Measurements from ENCODE around the gene BGN.

BGN gene

DNA sequence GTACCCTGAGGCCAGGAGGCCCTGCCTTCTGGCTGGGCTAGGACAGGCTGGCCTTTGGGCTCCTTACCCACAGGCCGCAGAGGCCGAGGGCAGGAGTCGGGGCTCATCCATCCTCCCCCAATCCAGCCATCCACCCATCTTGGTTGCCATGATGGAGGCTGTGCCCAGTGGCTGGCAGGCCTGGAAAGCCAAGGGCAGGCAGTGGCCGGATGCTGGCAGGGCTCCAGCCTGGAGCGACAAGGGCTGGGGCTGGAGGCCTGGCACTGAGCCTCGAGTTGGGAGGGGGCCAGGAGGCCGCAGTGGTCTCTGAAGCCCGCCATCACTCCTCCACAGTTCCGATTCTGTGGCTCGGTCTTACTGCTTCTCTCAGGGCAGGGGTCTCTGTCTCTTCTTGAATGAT lies 8.6 kb upstream of the BGN start:
- DNase-seq, result no peak

DNA sequence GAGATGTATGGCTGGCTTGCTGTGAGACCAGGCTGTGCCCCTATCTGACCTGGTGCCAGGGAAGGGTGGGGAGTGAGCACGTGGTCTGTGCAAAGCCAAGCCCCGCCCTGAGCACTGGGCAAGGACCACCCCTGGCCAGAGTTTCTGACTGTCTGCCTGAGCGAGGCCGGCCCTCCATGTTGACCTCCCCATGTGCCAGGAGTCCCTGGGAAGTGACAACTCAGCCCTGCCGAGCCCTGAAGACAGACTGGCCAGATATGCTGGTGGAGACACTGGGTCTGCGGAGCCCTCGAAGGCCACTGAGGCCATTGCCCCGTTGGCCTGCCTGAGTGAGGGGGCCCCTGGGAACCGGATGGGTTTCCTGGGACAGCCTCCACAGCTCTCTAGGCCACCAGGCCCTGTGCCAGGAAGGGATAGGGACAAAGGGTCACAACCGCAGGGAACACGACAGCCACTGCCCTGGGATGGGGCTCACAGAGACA lies 7.1 kb upstream of the BGN start:
- no peak for DNase-seq

DNA sequence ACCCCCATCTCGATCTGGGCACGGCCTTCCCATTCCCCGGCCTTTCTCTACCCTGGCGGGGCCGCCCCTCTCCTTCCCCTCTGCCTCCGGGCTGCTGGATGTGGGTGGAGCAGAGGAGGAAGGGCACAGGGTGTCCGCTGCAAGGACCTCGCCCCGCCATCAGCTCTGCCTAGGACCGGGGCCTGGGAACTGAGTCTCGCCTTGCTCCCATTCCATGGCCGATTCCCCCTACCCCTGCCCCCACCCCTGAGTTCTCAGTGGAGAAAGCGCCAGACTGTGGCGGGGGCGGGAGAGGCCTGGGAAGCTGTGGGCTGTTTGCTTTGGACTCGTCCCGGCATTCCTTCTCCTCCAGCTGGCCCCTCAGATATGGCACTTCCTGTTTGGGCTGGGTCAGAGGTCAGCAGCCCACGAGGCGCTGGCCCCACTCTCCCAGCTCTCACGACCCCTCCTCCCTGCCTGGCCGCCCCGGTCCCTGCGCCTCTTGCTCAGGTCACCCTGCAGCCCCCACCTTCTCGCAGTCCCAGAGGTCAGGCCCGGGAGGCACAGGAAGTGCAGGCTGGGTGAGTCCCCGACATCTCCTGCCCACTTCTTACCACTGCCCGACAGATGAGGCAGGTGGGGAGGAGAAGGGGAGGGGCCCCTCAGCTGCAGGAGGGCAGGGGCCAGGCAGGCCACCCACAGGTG lies 6.4 kb upstream of the BGN start:
- DNase-seq, result no peak

DNA sequence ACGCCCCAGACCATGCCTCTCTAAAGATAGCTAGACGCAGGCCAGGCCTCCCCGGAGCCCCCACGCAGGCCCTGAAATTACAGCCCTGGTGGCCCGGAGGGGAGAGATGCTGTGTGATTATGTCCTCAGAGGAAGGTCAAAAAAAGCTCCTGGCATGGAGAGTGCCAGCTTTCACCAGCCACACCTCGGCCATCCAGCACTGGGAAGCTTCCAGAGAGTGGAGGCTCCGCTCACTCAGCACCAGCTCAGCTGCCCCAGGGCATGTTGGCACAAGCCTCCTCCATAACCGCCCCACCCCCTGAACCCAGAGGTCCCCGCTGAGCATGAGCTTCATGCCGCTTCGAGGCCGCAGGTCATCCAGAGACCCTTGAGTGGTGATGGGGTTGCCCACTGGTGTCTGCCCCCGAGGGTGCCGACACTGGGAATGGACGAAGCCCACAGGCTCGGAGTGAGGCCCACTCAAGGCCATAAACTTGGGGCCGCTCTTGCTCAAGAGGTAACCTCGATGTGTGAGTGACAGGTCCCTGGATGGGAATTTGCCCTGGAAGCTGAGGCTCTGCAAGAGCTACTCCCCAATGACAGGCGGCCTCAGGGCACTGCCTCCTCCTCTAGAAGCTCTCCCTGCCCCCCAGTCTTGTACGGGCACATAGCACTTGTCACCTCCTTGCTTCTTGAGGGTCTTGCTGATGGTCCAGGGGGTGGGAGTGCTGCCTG lies 4.4 kb upstream of the BGN start:
- no peak for DNase-seq

DNA sequence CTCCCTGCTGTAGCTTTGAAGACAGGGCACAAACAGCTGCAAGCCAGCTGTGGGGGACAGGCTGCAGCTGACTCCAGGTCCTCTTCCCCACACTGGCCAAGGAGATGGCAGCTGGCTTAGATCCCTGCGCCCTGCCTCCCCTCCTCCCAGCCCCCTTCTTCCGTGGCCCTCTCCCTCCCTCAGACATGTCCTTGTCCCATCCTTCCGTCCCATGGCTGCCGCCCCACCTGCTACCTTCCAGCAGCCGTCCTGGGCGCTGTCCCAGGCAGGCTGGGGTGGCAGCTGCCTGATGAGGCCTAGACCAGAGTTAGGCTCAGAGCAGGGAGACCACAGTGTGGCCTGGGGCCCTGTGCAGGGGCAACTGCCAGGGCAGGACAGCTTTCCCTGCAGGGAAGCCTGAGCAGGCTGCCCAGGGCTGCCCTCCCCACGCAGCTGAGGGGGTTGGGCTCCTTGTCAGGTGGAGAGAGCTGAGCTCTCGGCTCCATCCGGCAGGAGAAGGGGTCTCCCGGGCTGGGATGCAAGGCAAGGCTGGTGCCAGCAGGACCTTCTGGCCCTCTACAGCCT lies 3.3 kb upstream of the BGN start:
- DNase-seq, result no peak

DNA sequence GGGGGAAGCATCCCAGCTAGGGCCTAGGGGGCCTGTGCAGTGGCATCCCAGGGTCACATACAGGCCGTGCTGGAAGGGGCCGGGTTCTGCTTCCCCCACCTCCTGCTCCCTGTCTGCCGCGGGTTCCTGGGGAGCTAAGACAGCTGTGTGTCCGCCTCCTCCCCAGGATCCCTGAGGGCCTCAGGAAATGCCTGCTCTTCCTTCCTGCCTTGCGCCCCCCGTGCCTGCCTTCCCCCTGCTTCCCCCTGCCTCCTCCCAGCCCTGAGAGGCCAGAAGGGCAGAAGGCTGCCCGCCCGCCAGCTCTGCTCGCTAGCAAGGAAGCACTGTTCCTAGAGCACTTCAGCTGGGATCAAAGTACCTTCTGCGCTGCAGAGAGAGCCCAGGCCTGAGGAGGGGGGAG lies 2.9 kb upstream of the BGN start:
- no peak for DNase-seq

DNA sequence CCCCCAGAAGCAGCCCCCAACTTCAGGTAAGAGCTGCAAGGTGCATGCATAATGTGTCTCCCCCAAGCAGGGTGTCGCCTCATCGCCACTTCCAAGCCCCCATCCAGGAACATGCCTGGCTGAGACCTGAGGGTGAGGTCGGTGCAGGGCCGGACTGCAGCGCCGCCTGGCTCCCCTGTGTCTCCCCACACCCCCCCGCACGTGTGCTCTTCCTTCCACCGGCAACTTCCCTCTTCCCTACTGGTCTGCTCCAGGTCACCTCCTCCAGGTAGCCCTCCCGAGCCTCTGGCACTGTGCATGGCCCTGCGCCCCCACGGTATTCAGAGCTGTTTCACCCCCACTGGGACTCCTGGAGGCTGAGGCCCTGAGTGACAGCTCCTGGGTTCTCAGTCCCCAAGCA lies 2.2 kb upstream of the BGN start:
- DNase-seq, result no peak

DNA sequence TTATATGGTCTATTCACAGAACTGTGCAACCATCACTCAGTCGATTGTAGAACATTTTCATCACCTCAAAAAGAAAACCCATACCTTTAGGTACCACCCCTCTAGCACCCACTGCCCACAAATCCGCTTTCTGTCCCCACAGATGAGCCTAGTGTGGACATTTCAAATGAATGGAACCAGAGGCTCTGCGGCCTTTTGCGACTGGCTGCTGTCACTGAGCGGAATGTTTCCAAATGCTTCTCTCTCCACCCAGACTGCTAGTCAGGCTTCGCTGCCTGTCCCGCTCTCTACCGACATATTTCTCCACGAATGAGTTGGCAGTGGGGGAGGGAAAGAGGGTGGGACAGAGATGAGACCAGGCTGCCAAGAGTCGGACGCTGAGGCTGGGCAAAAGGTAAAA lies 1.7 kb upstream of the BGN start:
- DNase-seq, result no peak

DNA sequence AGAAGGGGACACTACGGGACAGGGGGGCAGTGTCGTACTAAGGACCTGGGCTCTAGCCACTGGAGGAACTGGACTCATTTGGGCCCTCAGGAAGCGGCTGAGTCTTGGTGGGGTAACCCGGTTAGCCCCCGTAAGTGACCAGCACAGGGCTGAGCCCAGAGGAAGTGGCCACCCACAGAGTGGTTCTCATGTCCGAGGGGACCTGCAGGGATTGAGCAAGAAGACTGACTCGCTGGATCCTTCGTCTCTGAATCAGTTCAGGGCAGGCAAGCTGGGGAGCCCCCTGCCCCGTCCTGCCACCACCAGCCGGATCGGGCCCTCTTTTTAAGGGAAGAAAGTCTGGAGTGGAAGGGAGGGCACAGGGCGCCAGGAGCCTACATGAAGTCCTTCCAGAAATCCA lies 719 bp upstream of the BGN start:
- no peak for DNase-seq

DNA sequence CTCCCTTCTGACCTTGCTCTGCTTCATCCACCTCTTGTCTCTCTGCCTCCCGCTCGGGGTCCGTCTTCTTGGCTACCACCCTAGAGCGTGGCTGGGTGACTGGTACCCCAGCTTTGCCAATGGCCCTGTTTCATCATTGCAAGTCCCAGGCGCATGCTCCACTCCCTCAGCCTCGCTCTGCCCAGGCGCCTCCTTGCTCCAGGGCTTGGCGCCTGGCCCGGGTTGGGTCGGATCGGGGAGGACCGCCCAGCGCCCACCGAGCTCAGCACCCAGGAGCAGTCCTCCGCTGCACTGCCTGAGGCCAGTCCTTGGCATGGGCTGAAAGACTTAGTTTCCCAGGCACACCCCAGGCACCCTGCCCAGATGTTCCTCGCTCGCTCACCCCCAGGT lies 577 bp downstream of the BGN start:
- no peak for DNase-seq

DNA sequence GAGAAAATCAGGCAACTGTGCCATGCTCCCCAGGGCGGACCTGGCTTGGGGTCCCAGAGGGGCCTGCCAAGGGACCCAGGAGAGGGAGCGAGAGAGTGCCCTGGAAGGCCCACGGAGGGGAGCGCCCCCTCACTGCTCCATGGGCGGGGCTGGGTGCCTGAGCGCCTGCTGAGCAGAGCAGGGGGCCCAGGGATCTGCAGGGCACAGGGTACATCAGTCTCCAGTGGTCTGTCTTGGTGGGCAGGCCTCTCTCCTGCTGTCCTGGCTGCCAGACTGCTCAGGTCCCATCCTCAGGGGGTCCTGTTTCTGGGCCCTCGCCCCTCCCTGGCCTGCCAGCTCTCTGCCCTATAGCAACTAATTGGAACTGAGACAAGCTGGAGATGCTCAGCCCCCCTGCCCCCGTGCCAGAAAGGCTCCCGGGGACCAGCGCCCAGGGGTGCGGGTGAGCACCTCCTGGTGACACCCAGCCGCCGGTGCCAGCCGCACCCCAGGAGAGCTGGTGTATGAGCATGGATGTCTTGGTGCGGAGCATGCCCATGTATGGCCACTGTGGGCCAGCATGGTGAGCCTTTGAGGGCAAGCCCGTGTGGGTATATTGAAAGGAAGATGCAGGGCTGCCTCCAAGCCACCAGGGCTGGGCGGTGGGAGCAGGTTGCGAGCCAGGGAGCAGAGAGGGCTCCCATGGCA lies 1.3 kb downstream of the BGN start:
- no peak for DNase-seq

DNA sequence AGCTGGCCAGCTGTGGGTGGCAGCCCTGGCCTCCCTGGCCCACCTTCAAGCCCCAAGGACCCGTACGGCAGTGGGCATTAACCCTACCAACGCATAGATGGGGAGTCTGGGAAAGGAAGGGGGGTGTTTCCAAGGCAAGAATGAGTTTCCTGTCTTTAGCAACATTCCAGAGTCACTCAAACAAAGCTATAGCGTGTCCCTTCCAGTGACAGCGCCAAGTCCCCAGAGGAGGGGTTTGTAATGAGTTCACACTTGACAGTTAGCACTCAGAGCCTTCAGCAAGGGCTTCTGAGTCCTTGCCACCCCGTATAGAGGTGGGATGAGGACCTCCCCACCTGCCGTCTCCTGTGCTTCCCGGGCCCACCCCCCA lies 1.8 kb downstream of the BGN start:
- no peak for DNase-seq

DNA sequence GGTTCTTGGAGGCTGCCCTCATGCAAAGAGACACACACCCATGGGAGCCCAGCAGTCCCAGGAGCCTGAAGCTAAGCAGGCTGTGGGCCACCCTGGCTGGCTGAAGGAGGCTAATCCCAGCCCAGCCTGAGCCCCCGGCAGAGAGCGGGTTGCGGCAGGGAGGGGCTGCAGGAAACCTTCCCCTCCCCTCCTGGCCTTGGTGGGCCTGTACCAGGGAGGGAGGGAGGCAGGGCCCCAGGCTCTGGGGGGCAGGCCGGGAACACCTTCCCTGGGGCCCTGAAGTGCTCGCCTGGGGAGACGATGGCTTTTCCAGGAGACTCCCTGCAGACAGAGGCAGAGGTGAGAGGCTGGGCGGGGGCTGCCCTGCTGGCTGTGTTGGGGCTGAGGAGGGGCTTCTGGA lies 3.7 kb downstream of the BGN start:
- no peak for DNase-seq

DNA sequence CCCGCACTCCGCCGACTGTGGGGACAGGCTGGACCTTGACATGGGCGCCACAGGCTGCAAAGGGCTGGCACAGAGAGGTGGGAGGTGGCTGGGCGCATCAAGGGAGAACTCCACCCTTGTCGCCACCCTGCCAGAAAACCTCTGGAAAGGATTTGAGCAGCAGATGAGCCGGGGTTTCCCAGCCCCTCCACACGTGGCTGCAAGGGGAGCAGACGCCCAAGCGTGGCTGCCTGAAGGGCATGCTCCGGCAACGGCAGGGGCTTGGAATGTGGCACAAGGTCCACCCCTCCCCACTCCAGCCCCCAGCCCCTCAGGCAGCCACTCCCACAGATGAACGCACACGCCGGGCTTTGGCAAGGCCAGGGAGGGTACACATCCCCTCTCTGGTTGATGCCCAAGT lies 4.6 kb downstream of the BGN start:
- no peak for DNase-seq

DNA sequence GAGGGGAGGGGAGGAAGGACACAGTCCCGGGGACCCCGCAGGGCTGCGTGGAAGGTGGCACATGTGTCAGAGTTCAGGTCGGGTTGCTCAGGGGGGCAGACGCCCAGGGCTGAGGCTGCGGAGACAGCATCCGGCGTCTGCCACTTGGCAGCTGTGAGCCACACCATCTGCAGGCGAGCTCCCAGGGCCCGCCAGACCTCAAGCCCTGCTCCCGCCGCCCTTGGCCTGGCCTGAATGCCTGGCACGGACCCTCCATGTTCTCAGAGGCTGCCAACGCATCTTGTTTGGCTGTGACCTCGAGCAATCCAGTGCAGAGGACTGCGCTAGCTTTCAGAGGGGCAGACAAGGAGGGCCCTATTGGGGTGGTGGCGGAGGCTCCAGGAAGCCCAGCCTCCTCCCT lies 5.1 kb downstream of the BGN start:
- no peak for DNase-seq

DNA sequence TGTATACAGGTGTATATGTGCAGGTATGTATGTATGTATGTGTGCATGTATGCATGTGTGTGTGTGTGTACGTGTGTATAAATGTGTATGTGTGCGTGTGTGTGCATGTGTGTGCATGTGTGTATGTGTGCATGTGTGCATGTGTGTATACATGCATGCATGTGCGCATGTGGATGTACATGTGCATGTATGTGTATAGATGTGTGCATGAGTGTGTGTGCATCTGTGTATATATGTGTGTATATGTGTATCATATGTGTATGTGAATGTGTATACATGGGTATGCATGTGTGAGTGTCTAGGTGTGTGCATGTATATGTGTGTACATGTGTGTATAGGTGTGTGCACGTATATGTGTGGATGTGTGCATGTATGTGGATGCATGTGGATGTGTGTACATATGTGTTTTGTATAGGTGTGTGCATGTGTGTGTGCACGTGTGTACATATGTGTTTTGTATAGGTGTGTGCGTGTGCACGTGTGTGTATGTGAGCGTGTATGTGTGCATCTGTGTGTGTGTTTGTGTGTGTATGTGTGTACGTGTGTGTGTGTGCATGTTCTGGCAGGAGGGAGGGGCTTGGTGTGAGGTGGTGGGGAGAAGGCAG lies 6.0 kb downstream of the BGN start:
- DNase-seq, result no peak

DNA sequence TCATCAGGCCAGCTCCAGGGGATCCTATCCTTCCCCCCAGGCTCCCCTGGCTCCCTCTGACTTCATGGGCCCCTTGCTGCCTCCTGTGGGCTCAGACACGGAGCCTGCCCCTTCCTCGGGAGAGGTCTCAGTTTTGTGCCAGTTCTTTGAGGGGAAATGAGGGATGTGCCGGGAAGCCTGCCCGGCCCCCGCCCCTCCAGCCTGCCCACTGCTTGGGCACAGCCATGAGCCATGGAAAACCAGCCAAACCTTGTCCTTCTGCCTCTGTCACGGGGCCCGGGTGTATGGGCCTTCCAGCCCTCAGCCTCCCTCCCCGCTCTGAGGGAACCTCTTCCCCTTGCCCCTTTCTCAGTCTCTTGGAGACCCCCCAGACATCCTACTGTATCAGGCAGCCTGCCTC lies 6.8 kb downstream of the BGN start:
- DNase-seq, result no peak

DNA sequence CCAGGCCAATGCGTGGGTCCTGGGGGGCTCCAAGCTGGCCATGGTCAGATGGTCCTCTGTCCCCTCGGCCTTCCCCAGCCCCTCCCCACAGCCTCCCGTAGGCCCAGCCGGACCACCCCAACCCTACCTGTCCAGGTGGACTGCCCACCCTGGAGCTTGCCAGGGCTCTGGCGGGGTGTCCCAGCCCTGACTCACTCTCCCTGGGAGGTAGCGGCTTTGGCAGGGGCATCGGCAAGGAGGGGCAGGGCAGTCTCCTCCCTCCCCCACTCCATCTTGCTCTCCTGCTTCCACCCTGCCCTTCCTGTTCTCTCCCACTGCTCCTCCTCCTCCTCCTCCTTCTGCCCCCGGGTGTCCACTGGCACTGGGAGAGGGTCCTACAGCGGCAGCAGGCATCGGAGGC lies 7.4 kb downstream of the BGN start:
- no peak for DNase-seq

DNA sequence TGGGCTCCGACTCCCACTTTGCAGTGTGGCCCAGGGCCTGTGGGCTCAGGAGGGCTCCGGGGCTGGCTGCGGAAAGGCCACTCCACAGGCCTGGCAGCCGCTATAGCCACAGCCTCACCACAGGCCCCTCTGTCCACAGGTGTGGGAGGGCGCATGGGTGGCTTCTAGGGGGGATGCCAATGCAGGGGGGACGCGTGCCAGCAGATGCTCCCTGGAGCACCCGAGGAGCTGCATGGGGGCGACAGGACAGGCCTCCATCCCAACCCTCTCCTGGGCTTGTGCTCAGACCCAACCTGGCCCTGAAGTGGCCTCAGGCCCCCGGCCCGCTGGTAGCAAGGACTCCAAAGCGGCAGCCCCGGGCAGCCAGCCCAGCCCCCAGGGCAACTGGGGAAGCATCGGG lies 8.0 kb downstream of the BGN start:
- DNase-seq, result no peak

DNA sequence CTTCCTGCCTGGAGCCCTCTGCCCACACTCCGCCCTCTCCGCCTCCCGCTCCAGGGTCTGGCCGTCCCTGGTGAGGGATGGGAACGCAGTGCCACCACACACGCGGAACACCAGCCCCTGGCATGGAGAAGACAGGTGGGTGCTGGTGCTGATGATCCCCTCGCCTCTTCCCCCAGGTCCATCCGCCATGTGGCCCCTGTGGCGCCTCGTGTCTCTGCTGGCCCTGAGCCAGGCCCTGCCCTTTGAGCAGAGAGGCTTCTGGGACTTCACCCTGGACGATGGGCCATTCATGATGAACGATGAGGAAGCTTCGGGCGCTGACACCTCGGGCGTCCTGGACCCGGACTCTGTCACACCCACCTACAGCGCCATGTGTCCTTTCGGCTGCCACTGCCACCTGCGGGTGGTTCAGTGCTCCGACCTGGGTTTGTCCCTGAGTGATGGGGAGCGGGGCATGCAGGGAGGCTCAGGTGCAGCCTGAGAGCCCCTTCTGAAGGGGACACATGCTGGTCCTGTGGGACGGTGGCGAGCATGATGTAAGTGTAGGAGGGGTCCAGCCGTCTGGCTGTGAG lies 9.8 kb downstream of the BGN start:
- DNase-seq, result no peak

DNA sequence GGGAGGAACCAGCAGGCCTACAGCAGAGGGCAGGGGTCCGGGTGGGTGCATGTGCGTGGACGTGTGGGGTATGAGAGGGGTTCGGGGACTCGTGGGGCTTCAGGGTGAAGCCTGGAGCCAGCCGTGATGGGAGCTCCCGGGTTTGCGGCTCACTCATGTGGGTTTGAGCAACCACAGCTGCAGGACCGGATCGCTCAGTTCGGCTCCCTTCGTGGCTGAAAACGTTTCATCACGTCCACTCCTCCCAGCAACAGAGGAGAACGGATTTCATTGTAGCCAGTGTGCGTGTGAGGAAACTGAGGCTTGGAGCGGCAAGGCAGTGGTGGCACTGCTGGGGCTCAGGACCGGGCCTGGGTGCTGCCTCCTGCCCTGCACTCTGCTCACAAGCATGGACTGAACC lies 10.6 kb downstream of the BGN start:
- no peak for DNase-seq

DNA sequence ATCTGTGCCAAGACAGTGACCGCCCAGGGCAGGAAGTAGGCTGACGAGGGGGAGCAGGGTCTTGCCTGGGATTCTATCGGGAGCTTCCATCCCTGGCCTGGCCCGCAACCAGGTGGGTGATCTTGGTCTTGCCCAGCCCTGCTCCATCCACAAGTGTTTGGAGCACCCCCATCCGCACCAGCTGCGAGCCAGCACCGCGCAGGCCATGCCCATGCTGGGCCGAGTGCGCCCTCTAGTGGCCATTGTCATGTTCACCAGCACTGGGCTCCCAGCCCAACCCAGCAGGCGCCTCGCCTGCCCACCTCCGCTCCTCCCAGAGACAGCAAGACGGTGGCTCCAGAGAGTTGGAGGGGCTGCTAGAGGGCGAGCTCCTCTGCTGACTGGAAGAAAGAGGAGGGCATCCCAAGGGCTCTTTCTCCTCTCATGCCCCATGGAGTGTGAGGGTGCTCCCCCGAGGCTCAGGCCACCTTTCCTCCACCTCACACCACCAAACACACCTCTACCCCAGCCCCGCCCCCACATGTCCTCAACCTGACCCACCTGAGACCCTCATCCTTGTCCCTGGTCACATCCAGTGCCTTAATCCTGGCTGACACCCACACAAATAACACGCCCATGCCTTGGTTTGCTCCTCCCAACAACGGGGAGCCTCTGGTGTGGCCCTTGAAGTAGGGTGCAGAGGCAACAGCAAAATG lies 12.9 kb downstream of the BGN start:
- peak; percentile 76 for DNase-seq

DNA sequence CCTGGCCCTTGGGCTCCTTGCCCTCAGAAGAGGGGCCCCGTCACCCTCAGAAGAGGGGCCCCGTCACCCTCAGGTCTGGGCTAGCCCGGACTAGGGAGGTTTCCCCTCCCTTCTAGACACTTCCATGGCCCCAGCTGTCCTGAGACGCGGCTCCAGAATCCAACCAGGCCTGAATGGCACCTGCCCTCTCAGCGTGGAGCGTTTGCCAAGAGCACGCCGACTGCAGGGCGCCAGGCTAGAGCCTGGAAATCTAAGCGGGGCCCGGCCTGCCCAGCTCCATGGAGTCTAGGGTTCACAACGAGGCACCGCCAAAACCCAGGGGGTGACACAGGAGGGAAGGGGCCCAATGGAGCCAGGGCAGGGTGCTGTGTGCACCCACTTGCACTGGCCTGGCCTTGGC lies 14.8 kb downstream of the BGN start:
- DNase-seq, result no peak

Data from OCI-M1 (cell line).